ENCODE results near the gene ZNF407.

Gene ZNF407

GRCh38 chr18:74996996-74997395, 399.3 kb downstream of the ZNF407 start:
- no peak for DNase-seq (ENCODE audit: low read depth in 1 of 2, low spot score in 1 of 2)
- Histone ChIP-seq H3K27ac (replicated peaks) (no peak overlapping the region), H3K4me3 (replicated peaks; ENCODE audit: insufficient read depth, low read length) (no peak overlapping the region), H3K27me3 (ENCODE audit: insufficient read depth, poor library complexity, severe bottlenecking) (no peaks in the 10 kb centered on the region)
- TF ChIP-seq, protein P1, sequence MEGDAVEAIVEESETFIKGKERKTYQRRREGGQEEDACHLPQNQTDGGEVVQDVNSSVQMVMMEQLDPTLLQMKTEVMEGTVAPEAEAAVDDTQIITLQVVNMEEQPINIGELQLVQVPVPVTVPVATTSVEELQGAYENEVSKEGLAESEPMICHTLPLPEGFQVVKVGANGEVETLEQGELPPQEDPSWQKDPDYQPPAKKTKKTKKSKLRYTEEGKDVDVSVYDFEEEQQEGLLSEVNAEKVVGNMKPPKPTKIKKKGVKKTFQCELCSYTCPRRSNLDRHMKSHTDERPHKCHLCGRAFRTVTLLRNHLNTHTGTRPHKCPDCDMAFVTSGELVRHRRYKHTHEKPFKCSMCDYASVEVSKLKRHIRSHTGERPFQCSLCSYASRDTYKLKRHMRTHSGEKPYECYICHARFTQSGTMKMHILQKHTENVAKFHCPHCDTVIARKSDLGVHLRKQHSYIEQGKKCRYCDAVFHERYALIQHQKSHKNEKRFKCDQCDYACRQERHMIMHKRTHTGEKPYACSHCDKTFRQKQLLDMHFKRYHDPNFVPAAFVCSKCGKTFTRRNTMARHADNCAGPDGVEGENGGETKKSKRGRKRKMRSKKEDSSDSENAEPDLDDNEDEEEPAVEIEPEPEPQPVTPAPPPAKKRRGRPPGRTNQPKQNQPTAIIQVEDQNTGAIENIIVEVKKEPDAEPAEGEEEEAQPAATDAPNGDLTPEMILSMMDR (IDR thresholded peaks at IDR 0.05; ENCODE audit: insufficient read depth, low read length), result no peak
- TF ChIP-seq REST (IDR thresholded peaks at IDR 0.05; ENCODE audit: insufficient replicate concordance, low read depth), result no peak
- TF ChIP-seq POLR2AphosphoS5 (IDR thresholded peaks at IDR 0.05; ENCODE audit: low read depth), result no peak

DNA sequence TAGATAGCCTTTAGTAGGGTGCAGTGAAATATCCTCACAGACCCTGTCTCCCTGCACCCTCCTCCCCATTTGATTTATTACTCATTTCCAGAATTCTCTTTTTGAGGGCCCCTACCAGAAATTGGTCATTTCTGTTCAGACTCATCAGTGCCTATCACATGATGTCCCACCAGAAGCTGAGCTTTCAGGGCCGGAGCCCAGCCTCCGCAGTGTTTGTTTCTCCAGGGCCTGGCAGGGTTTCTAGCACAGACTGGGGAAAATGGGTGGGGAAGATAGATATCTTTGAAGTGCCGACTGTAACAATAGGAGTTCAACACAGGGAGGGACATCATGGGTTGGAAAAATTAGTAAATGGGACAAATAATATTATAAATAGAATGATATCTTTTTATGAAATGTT, 403.2 kb downstream of the ZNF407 start:
- H3K27me3 ChIP-seq (ENCODE audit: insufficient read depth, poor library complexity, severe bottlenecking), result no peaks in the 10 kb centered on the region
- no peak overlapping the region for H3K4me3 ChIP-seq (replicated peaks; ENCODE audit: insufficient read depth, low read length)
- no peak overlapping the region for H3K27ac ChIP-seq (replicated peaks)
- no peak for DNase-seq (ENCODE audit: low read depth in 1 of 2, low spot score in 1 of 2)
- TF ChIP-seq GABPA (IDR thresholded peaks at IDR 0.05; ENCODE audit: low read depth), result no peak
- no peak for TF ChIP-seq REST (IDR thresholded peaks at IDR 0.05; ENCODE audit: insufficient replicate concordance, low read depth)
- TF ChIP-seq, protein P1 (IDR thresholded peaks at IDR 0.05; ENCODE audit: insufficient read depth, low read length), result no peak
- no peak for TF ChIP-seq SPI1 (IDR thresholded peaks at IDR 0.05; ENCODE audit: borderline replicate concordance, low read depth)
- no peak for TF ChIP-seq POLR2AphosphoS5 (IDR thresholded peaks at IDR 0.05; ENCODE audit: low read depth)

GRCh38 chr18:75003039-75003438, 405.4 kb downstream of the ZNF407 start:
- no peak for DNase-seq (ENCODE audit: low read depth in 1 of 2, low spot score in 1 of 2)
- TF ChIP-seq REST (IDR thresholded peaks at IDR 0.05; ENCODE audit: insufficient replicate concordance, low read depth), result no peak
- TF ChIP-seq POLR2AphosphoS5 (IDR thresholded peaks at IDR 0.05; ENCODE audit: low read depth), result no peak
- TF ChIP-seq, protein P1 (IDR thresholded peaks at IDR 0.05; ENCODE audit: insufficient read depth, low read length), result no peak
- TF ChIP-seq SPI1 (IDR thresholded peaks at IDR 0.05; ENCODE audit: borderline replicate concordance, low read depth), result no peak
- TF ChIP-seq GABPA (IDR thresholded peaks at IDR 0.05; ENCODE audit: low read depth), result no peak
- H3K27ac ChIP-seq (replicated peaks), result no peak overlapping the region
- no peaks in the 10 kb centered on the region for H3K27me3 ChIP-seq (ENCODE audit: insufficient read depth, poor library complexity, severe bottlenecking)
- H3K4me3 ChIP-seq (replicated peaks; ENCODE audit: insufficient read depth, low read length), result no peak overlapping the region
